Fibroblast of pulmonary artery (primary cell): ENCODE data around the gene VIPR1.

Experiments used
- DNase-seq: peaks from one replicate; pipeline ENCODE4 v3.0.0-alpha.2; 2010; ENCODE audit warnings: low read depth
- H3K4me3 ChIP-seq: replicated peaks from 2 replicates; pipeline ENCODE4 v1.5.1; 2011; ENCODE audit warnings: low read depth, mild to moderate bottlenecking, control low read depth, low read length, moderate library complexity
- TF ChIP-seq, protein P1 (sequence below): IDR thresholded peaks from 2 replicates; pipeline ENCODE4 v1.5.1; 2011; ENCODE audit warnings: mild to moderate bottlenecking, control low read depth, low read length, inconsistent platforms; ENCODE audit errors: missing control alignments

The VIPR1 gene

GRCh38 chr3:42581709-42582473, 79.4 kb downstream of the VIPR1 start, which contains the start of gene SEC22C:
Gene SEC22C, minus strand, starts transcription at chr3:42581967. Its CDS starts 12,921 bp downstream, at chr3:42569046.
- TF ChIP-seq, protein P1, sequence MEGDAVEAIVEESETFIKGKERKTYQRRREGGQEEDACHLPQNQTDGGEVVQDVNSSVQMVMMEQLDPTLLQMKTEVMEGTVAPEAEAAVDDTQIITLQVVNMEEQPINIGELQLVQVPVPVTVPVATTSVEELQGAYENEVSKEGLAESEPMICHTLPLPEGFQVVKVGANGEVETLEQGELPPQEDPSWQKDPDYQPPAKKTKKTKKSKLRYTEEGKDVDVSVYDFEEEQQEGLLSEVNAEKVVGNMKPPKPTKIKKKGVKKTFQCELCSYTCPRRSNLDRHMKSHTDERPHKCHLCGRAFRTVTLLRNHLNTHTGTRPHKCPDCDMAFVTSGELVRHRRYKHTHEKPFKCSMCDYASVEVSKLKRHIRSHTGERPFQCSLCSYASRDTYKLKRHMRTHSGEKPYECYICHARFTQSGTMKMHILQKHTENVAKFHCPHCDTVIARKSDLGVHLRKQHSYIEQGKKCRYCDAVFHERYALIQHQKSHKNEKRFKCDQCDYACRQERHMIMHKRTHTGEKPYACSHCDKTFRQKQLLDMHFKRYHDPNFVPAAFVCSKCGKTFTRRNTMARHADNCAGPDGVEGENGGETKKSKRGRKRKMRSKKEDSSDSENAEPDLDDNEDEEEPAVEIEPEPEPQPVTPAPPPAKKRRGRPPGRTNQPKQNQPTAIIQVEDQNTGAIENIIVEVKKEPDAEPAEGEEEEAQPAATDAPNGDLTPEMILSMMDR, result peak; percentile 1
- peak within 1 kb of the TSS; percentile 78 for H3K4me3 ChIP-seq
- DNase-seq, result peak; percentile 91

DNA sequence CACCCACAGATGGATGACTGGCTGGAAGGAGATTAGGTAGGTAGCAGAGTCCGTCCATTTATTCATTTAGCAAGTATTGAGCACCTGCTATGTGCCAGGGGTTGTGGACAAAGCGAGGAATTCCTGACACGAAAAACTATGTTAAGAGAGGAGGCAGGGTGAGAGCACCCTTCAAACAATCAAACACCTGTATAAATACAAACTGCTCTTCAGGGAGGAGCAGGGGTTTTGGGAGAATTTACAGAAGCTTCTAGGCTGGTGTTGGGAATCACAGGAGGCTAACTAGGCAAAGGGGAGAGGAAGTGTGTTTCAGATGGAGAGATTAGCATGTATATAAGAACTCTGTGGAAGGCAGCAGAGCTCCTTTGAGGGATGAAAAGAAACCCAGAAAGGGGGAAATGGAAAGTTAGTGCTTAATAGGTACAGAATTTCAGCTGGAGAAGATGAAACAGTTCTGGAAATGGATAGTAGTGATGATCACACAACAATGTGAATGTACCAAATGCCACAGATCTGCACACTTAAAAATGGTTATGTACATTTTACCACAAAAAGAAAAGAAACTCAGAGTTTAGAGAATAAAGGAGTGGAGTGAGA, 80.1 kb downstream of the VIPR1 start:
- TF ChIP-seq, protein P1, result no peak
- H3K4me3 ChIP-seq, result peak overlapping the region; percentile 78
- DNase-seq, result no peak
